DMS 273 treated with DMSO at 0.1 percent for 48 hours (cell line): Measurements from ENCODE around the gene TIMM9.
"Not testable (repeated sequence)": the region's sequence is repeated elsewhere in the genome, so short reads cannot be mapped to it uniquely, and the experiment has no call there.

Source experiments
- DNase-seq: peaks from one replicate; lab custom pipeline; 2025; lab: John Stamatoyannopoulos, UW

The TIMM9 gene

DNA sequence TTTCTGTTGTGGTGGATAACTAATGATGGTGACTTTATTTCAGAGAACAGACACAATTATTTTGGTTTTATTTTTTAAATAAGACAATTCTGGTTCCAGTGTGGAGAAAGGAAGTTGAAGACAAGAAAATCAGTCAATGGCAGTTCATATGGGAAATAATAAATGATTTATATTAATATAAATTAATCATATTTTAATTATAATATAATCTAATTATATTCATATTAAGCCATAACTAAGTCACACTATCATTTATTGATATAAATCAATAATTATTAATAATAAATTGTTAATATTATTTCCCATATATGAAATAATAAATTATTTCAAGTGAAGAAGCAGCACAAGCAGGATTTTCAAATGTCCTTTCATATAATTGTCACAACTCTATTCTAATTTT is 28.8 kb downstream of the TIMM9 start:
- DNase-seq, result no peak

DNA sequence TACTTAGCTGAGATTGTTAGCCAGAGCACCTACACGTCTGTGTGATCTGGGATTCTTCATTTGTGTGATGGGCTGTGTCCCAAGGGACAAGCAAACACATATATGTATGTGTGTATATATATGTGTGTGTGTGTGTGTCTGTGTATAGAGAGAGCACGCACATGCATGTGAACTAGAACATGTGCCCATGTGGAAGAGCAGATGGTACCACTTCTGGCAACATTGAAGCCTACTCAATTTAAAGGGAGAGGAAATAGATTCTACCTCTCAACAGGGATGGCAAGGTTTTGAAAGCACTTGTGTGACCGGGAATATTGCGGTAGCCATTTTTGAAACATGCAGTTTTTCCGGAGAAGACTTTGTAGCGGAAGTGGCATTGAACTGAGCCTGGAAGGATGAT is 30.2 kb downstream of the TIMM9 start:
- no peak for DNase-seq

- no peak for DNase-seq
Measured at GRCh38 chr14:58395812-58396788, 31.2 kb downstream of the TIMM9 start, which contains the start of gene TOMM20L. TOMM20L (plus strand) TSS chr14:58395930; CDS start chr14:58395958, 28 bp downstream.

DNA sequence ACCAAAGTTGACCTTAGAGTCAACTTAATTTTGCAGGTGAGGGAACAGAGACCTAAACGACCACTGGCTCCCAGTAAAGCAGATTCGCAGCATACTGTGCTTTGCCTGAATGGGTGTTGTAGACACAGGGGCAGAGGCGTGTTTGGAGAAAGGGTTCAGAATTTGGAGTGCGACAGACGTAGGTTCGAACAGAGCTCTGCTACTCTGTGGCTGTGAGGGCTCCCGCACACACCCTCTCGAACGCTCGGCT is 31.8 kb downstream of the TIMM9 start:
- no peak for DNase-seq

- no peak for DNase-seq
Measured at GRCh38 chr14:58390830-58391229, 36.5 kb downstream of the TIMM9 start.

GRCh38 chr14:58376791-58377190 is 50.5 kb downstream of the TIMM9 start:
- no peak for DNase-seq

DNA sequence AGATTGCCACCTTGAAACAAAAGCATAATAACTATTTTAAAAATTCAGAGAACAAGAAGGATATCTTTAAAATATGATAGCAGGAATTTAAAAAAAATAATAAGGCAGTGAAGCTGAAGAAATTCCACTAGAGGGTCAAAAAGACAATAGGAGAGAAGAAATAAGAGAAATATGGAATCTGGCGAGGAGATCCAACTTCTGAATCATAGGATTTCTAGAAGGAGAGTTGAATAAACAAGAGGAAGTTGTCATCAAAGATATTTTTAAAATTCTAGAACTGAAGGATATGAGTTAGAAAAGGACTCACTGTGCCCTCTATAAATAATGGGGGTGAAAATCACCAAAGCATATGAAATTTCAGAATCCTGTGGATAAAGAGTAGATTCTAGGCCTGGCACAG is 58.4 kb downstream of the TIMM9 start:
- DNase-seq, result no peak

DNA sequence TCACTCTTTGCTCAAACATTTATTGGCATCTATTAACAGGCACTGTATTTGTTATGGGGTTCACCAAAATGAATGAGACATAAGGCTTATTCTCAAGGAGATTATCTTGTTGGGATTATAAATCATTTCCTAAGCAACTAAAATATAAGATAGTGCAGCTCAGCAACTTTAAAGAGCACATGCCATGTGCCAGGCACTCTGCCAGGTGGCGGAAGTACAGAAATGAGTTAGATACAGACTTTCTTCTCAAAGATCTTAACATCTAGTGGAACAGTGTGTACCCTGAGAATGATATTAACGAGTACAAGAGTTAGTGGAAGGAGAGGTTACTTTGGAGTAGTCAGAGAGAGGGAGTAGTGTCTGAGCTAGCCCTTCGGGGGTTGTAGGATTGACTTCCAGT is 60.0 kb downstream of the TIMM9 start:
- no peak for DNase-seq

GRCh38 chr14:58364316-58364715 is 63.0 kb downstream of the TIMM9 start:
- no peak for DNase-seq

DNA sequence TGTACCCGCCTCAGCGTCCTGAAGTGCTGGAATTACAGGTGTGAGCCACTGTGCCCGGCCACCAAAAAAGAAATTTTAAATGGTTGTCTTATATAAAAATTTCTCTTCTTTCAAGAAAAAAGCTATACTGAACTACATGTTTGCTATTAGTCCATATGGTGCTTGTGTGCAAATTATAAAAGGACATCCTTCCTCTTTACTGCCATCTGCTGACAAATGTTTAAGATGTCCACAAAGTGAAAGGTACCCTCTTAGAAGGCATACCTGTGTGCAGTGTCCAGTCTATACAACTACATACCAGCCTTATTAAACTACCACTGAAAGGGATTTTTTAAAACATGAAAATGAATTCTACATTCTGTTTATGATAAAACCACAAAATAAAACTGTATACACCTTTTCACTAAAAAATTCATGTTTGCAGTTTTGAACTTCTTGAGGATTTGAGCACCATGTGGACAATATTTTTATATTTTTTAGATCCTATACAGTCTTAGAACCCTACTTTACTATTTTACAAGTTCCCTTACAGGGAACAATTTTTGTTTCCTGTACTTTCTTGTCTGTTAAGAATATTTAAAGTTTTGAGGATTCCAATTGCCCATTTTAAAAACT is 64.4 kb downstream of the TIMM9 start:
- no peak for DNase-seq

GRCh38 chr14:58362272-58362671 is 65.1 kb downstream of the TIMM9 start:
- not testable (repeated sequence) for DNase-seq
